NCI-H187 (cell line): Measurements from ENCODE around the gene ZNF292.
"Not testable (repeated sequence)": the region's sequence is repeated elsewhere in the genome, so short reads cannot be mapped to it uniquely, and the experiment has no call there.

Experiments
- DNase-seq, 2 experiments: peaks; one replicate each; lab custom pipeline; 2025; lab: John Stamatoyannopoulos, UW

Gene ZNF292

GRCh38 chr6:87161299-87161698 lies 5.9 kb downstream of the ZNF292 start:
- no peak for DNase-seq

GRCh38 chr6:87164004-87164403 lies 8.6 kb downstream of the ZNF292 start:
- no peak for DNase-seq

- DNase-seq, result no peak
Measured at GRCh38 chr6:87164506-87164905, 9.1 kb downstream of the ZNF292 start.

GRCh38 chr6:87165185-87165584 lies 9.8 kb downstream of the ZNF292 start:
- no peak for DNase-seq

GRCh38 chr6:87171938-87172633 lies 16.7 kb downstream of the ZNF292 start:
- no peak for DNase-seq

GRCh38 chr6:87174078-87174579 lies 18.8 kb downstream of the ZNF292 start:
- DNase-seq, result no peak

GRCh38 chr6:87176493-87176892 lies 21.1 kb downstream of the ZNF292 start:
- DNase-seq, result no peak

- DNase-seq, result no peak
Measured at GRCh38 chr6:87180105-87180728, 24.9 kb downstream of the ZNF292 start.

GRCh38 chr6:87181903-87182302 lies 26.5 kb downstream of the ZNF292 start:
- DNase-seq, result no peak

- no peak for DNase-seq
Measured at GRCh38 chr6:87182321-87182720, 27.0 kb downstream of the ZNF292 start.

GRCh38 chr6:87182940-87183339 lies 27.6 kb downstream of the ZNF292 start:
- no peak for DNase-seq

- DNase-seq, result no peak
Measured at GRCh38 chr6:87183687-87184086, 28.3 kb downstream of the ZNF292 start.

- DNase-seq, result no peak
Measured at GRCh38 chr6:87184762-87185250, 29.4 kb downstream of the ZNF292 start.

GRCh38 chr6:87196275-87196842 lies 41.0 kb downstream of the ZNF292 start:
- no peak for DNase-seq

- no peak for DNase-seq
Measured at GRCh38 chr6:87197547-87197946, 42.2 kb downstream of the ZNF292 start.

GRCh38 chr6:87198022-87198810 lies 42.9 kb downstream of the ZNF292 start:
- DNase-seq, result not testable (repeated sequence)

- no peak for DNase-seq
Measured at GRCh38 chr6:87199787-87200186, 44.4 kb downstream of the ZNF292 start.

- DNase-seq, result no peak
Measured at GRCh38 chr6:87200469-87201175, 45.3 kb downstream of the ZNF292 start.

GRCh38 chr6:87203448-87204023 lies 48.2 kb downstream of the ZNF292 start:
- DNase-seq, result no peak

GRCh38 chr6:87209812-87210211 lies 54.4 kb downstream of the ZNF292 start:
- DNase-seq, result no peak

- no peak for DNase-seq
Measured at GRCh38 chr6:87210979-87211378, 55.6 kb downstream of the ZNF292 start.
